GM12878 (cell line): Measurements from ENCODE around the gene PLA2G4E. TPM values are rescaled to one million over a fixed set of nuclear protein-coding genes. Genes with fewer than 3 reads are reported as not detected.

Experiments used
- ATAC-seq: fragments of 200-7000 bp; cut with Tn5 transposase; 3 replicates; pipeline ENCODE4 v1.9.1; 2020; ENCODE audit warnings: mild to moderate bottlenecking, moderate library complexity
- BruUV-seq: library from RNA; stranded (reverse); fragments of 400-500 nt; replicated peaks from 2 replicates; lab custom pipeline; 2021; lab: Mats Ljungman, UMichigan
- CTCF ChIA-PET: fragments of 300-600 bp; sonication (Branson Sonifier 250); formaldehyde crosslinking; extraction: SDS; loops from one replicate; lab custom pipeline; 2021; ENCODE audit warnings: inconsistent platforms; lab: Yijun Ruan, JAX
- POLR2A ChIA-PET: fragments of 350-600 bp; formaldehyde crosslinking; extraction: SDS; loops from one replicate; lab custom pipeline; 2021; ENCODE audit warnings: inconsistent platforms; lab: Charles Lee
- RAD21 ChIA-PET: fragments of 300-600 bp; sonication (Branson Sonifier 250); formaldehyde crosslinking; loops from one replicate; lab custom pipeline; 2023; ENCODE audit warnings: antibody characterized with exemption; ENCODE audit not compliant: unreplicated experiment; lab: Charles Lee
- SMC1A ChIA-PET: fragments of 300-600 bp; sonication (Branson Sonifier 250); formaldehyde crosslinking; loops from one replicate; lab custom pipeline; 2023; ENCODE audit not compliant: unreplicated experiment, uncharacterized antibody; lab: Charles Lee
- DNase-seq: peaks from one replicate; pipeline ENCODE4 v3.0.0-alpha.2; 2011; ENCODE audit warnings: low read depth, low spot score
- FAIRE-seq: peaks from 3 replicates; lab custom pipeline; 2011; peaks lifted over from hg19 to GRCh38; lab: Jason Lieb, UNC
- H2AFZ ChIP-seq: 2 replicates; pipeline ENCODE4 v1.6.0; 2011; ENCODE audit warnings: low read depth, low read length, control low read depth; ENCODE audit not compliant: control insufficient read depth
- H3K27ac ChIP-seq: 2 replicates; pipeline ENCODE4 v1.5.1; 2011; ENCODE audit warnings: control low read depth; ENCODE audit not compliant: control insufficient read depth, insufficient read depth
- H3K27me3 ChIP-seq, 2 experiments: replicated peaks in 1 of 2; 2 replicates each; pipeline versions ENCODE4 v1.6.0 to v1.6.1; 2011; ENCODE audit warnings: low read length in 1 of 2; ENCODE audit not compliant: control insufficient read depth in 2 of 2, insufficient read depth in 2 of 2
- H3K36me3 ChIP-seq, 2 experiments: 2 replicates each; pipeline ENCODE4 v1.5.1; 2011; ENCODE audit warnings: low read length in 1 of 2; ENCODE audit not compliant: control insufficient read depth in 2 of 2, insufficient read depth in 2 of 2
- H3K4me1 ChIP-seq: 2 replicates; pipeline ENCODE4 v1.6.1; 2011; ENCODE audit warnings: mild to moderate bottlenecking, low read length, moderate library complexity, mixed read lengths; ENCODE audit not compliant: control insufficient read depth, insufficient read depth
- H3K4me2 ChIP-seq: 2 replicates; pipeline ENCODE4 v1.6.0; 2011; ENCODE audit warnings: control low read depth; ENCODE audit not compliant: control insufficient read depth, insufficient read depth
- H3K4me3 ChIP-seq: fragments of 200-600 bp; sonication (generic); 2 replicates; pipeline ENCODE4 v1.5.1; 2016
- H3K79me2 ChIP-seq: 2 replicates; pipeline ENCODE4 v1.6.0; 2011; ENCODE audit warnings: low read length; ENCODE audit not compliant: control insufficient read depth, insufficient read depth
- H3K9ac ChIP-seq: 2 replicates; pipeline ENCODE4 v1.8.0; 2011; ENCODE audit warnings: low read length, control low read depth, mixed read lengths; ENCODE audit not compliant: control insufficient read depth, insufficient read depth
- H3K9me3 ChIP-seq: replicated peaks from 3 replicates; pipeline ENCODE4 v1.5.1; 2011; ENCODE audit warnings: mild to moderate bottlenecking, low read length; ENCODE audit not compliant: control insufficient read depth, insufficient read depth
- H4K20me1 ChIP-seq: 2 replicates; pipeline ENCODE4 v1.6.0; 2011; ENCODE audit not compliant: control insufficient read depth, insufficient read depth
- HDAC2 ChIP-seq: fragments of 200-600 bp; sonication (generic); IDR thresholded peaks from 2 replicates; pipeline ENCODE4 v1.6.1; 2017
- JUNB ChIP-seq: IDR thresholded peaks from 2 replicates; pipeline ENCODE4 v1.6.1; 2016; ENCODE audit warnings: antibody characterized with exemption, mild to moderate bottlenecking
- NBN ChIP-seq: fragments of 450-650 bp; IDR thresholded peaks from 2 replicates; pipeline ENCODE4 v1.6.1; 2016
- PAX5 ChIP-seq: IDR thresholded peaks from 2 replicates; pipeline ENCODE4 v1.6.1; 2011; ENCODE audit warnings: low read depth, low read length, borderline replicate concordance
- TBL1XR1 ChIP-seq: IDR thresholded peaks from 2 replicates; pipeline ENCODE4 v1.6.1; 2012; ENCODE audit warnings: low read depth, low read length, improper control_type of control experiment
- ZNF24 ChIP-seq: fragments of 450-650 bp; IDR thresholded peaks from 2 replicates; pipeline ENCODE4 v1.6.1; 2017; ENCODE audit warnings: antibody characterized with exemption, mild to moderate bottlenecking
- whole genome bisulfite sequencing: methylation state at CpG from one replicate; pipeline ENCODE4 v1.1.6; 2016; ENCODE audit warnings: low lambda C conversion rate; ENCODE audit not compliant: insufficient replicate concordance, insufficient coverage; ENCODE audit errors: missing lambda C conversion rate; 5-methylcytosine and 5-hydroxymethylcytosine counted together
- in situ Hi-C: fragments of 300-500 bp; cut with MboI; formaldehyde crosslinking; loops from 9 replicates; pipeline ENCODE4 v1.14.3; 2018; ENCODE audit warnings: mixed read lengths
- intact Hi-C: fragments of 100-400 bp; cut with micrococcal nuclease; formaldehyde crosslinking; loops from one replicate; pipeline ENCODE4 v1.14.2; 2022; ENCODE audit not compliant: unreplicated experiment
- polyA plus RNA-seq, 11 experiments: library from polyadenylated mRNA; depleted of rRNA in 4 of 11; unstranded in 6 of 11; stranded (reverse) in 5 of 11; fragments of >200 nt; fragmentation: Nextera tagmentation in 4 of 11; fragmentation: Illumina TruSeq in 1 of 11; extraction: Ambion mirVana in 4 of 11; extraction: Trizol in 1 of 11; gene quantifications; 1 replicate in 1 of 11; 2 replicates in 10 of 11; pipeline versions ENCODE4 v1.2.1 to v1.2.3, GENCODE V29; 2011 to 2016; ENCODE audit warnings: inconsistent platforms in 2 of 11, missing spikeins in 2 of 11, low read depth in 1 of 11
- total RNA-seq, 4 experiments: library from RNA; depleted of rRNA in 3 of 4; stranded (reverse); fragments of >200 nt in 3 of 4; fragmentation: Illumina TruSeq in 1 of 4; extraction: Trizol in 1 of 4; gene quantifications; 2 replicates each; pipeline versions ENCODE4 v1.2.1 to v1.2.3, GENCODE V29; 2013 to 2021
- TF ChIP-seq, protein P1 (sequence below): fragments of 450-650 bp; IDR thresholded peaks from 2 replicates; pipeline ENCODE4 v1.6.1; 2017; ENCODE audit warnings: mild to moderate bottlenecking, moderate library complexity
- TF ChIP-seq, protein P2 (sequence below): fragments of 450-650 bp; IDR thresholded peaks from 2 replicates; pipeline ENCODE4 v1.6.1; 2018; ENCODE audit warnings: borderline replicate concordance, mild to moderate bottlenecking; ENCODE audit not compliant: partially characterized antibody
- TF ChIP-seq, protein P3 (sequence below): fragments of 150-350 bp; IDR thresholded peaks from 2 replicates; pipeline ENCODE4 v1.6.1; 2016; ENCODE audit warnings: low read depth, low read length
- TF ChIP-seq, protein P4 (sequence below), 3 experiments: IDR thresholded peaks in 2 of 3; conservative IDR thresholded peaks in 1 of 3; 2 replicates each; pipeline ENCODE4 v1.5.1; 2011; ENCODE audit warnings: low read depth in 3 of 3, low read length in 3 of 3, mild to moderate bottlenecking in 3 of 3, control low read depth in 2 of 3, moderate library complexity in 2 of 3, inconsistent platforms in 1 of 3, mixed read lengths in 1 of 3; ENCODE audit not compliant: control insufficient read depth in 2 of 3, insufficient read depth in 1 of 3; ENCODE audit errors: extremely low read depth in 1 of 3

The PLA2G4E gene
- total and polyA plus RNA-seq, 10 of the 15 experiments (the other 5 are each of a cell fraction or from before 2014, with no cell fraction given) = 0.05 to 0.32 (median 0.06) TPM; not detected in 5

DNA sequence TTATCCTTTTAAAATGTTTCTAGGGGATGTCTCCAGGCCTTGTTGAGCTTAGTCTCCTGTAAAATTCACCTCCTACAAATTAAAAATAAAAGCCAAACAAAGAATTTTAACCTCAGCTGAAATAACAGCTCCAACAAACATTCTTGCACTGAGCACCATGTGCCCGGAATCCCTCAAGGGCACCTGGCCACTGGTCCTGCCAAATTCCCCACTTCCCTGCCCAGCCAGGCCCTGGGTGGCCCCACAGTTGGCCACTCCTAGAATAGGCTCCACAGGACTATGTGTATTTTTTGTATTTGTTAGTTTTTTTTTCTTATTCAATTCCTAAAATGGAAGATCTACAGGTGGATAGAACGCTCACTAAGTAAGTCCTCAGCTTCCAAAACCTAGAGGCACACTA, 33.1 kb upstream of the PLA2G4E start (continued):
- TF ChIP-seq, protein P1, sequence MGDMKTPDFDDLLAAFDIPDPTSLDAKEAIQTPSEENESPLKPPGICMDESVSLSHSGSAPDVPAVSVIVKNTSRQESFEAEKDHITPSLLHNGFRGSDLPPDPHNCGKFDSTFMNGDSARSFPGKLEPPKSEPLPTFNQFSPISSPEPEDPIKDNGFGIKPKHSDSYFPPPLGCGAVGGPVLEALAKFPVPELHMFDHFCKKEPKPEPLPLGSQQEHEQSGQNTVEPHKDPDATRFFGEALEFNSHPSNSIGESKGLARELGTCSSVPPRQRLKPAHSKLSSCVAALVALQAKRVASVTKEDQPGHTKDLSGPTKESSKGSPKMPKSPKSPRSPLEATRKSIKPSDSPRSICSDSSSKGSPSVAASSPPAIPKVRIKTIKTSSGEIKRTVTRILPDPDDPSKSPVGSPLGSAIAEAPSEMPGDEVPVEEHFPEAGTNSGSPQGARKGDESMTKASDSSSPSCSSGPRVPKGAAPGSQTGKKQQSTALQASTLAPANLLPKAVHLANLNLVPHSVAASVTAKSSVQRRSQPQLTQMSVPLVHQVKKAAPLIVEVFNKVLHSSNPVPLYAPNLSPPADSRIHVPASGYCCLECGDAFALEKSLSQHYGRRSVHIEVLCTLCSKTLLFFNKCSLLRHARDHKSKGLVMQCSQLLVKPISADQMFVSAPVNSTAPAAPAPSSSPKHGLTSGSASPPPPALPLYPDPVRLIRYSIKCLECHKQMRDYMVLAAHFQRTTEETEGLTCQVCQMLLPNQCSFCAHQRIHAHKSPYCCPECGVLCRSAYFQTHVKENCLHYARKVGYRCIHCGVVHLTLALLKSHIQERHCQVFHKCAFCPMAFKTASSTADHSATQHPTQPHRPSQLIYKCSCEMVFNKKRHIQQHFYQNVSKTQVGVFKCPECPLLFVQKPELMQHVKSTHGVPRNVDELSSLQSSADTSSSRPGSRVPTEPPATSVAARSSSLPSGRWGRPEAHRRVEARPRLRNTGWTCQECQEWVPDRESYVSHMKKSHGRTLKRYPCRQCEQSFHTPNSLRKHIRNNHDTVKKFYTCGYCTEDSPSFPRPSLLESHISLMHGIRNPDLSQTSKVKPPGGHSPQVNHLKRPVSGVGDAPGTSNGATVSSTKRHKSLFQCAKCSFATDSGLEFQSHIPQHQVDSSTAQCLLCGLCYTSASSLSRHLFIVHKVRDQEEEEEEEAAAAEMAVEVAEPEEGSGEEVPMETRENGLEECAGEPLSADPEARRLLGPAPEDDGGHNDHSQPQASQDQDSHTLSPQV = no peak

DNA sequence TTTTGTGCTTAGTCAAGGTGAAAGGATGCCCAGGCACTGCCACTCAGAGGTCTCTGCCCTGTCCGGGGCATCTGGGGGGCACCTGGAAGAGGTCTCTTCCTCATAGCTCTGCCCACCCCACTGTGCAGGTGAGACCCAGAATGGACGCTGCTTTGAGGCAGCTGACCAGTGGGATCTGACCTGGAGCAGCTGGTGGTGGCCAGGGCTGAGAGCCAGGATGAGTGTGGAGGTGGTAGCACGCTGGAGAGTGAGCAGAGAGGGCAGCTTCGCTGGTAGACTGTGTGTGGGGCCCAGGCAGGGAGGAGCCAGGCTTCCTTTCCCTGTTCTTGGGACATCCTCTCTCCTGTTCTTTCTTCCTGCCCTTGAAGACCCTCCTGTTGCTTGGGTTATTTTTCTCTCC, 32.2 kb upstream of the PLA2G4E start:
- H3K27me3 ChIP-seq = peaks cover 0 to 4% of the 10 kb centered on the region in 2 experiments; a peak in 2 of 4 replicates
- ChIA-PET SMC1A (interaction anchor here (0.7 to 6.3 kb wide), 4 partner anchors 16 to 252 kb away, joined by 3 to 49 read pairs (median 4); no protein-coding TSS in a partner anchor), CTCF (interaction anchor here (0.7 to 6.7 kb wide), 5 partner anchors 8 to 260 kb away, joined by 3 to 137 read pairs (median 4); no protein-coding TSS in a partner anchor), RAD21 (interaction anchor here (1.0 kb wide), 1 partner anchor 63 kb away, joined by 6 read pairs; no protein-coding TSS in a partner anchor), POLR2A (interaction anchor here (0.7 kb wide), 1 partner anchor 39 kb away, joined by 5 read pairs; no protein-coding TSS in a partner anchor)
- no peaks in the 10 kb centered on the region for H3K79me2 ChIP-seq
- FAIRE-seq (no peak), DNase-seq (no peak), ATAC-seq (no peak)
- H2AFZ ChIP-seq = no peak overlapping the region
- H3K27ac ChIP-seq = no peak overlapping the region
- H4K20me1 ChIP-seq = no peaks in the 10 kb centered on the region; the same call in 1 of the 2 replicates
- H3K4me1 ChIP-seq = peaks cover 4% of the 10 kb centered on the region; the same call in 1 of the 2 replicates
- intact Hi-C loops = no loop called here
- WGBS = 43% methylated on average over 4 of the region's 4 CpGs
- no peak overlapping the region for H3K4me2 ChIP-seq
- H3K36me3 ChIP-seq = no peaks in the 10 kb centered on the region
- H3K9ac ChIP-seq = no peak overlapping the region
- no peaks in the 10 kb centered on the region for H3K9me3 ChIP-seq
- no TSS peak for BruUV-seq
- H3K4me3 ChIP-seq = no peak overlapping the region
- in situ Hi-C loops = no loop called here
- no peak for TF ChIP-seq NBN
- no peak for TF ChIP-seq JUNB
- TF ChIP-seq ZNF24 = no peak
- no peak for TF ChIP-seq TBL1XR1
- TF ChIP-seq HDAC2 = no peak
- TF ChIP-seq, protein P2, sequence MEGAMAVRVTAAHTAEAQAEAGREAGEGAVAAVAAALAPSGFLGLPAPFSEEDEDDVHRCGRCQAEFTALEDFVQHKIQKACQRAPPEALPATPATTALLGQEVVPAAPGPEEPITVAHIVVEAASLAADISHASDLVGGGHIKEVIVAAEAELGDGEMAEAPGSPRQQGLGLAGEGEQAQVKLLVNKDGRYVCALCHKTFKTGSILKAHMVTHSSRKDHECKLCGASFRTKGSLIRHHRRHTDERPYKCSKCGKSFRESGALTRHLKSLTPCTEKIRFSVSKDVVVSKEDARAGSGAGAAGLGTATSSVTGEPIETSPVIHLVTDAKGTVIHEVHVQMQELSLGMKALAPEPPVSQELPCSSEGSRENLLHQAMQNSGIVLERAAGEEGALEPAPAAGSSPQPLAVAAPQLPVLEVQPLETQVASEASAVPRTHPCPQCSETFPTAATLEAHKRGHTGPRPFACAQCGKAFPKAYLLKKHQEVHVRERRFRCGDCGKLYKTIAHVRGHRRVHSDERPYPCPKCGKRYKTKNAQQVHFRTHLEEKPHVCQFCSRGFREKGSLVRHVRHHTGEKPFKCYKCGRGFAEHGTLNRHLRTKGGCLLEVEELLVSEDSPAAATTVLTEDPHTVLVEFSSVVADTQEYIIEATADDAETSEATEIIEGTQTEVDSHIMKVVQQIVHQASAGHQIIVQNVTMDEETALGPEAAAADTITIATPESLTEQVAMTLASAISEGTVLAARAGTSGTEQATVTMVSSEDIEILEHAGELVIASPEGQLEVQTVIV = no peak
- TF ChIP-seq, protein P3, sequence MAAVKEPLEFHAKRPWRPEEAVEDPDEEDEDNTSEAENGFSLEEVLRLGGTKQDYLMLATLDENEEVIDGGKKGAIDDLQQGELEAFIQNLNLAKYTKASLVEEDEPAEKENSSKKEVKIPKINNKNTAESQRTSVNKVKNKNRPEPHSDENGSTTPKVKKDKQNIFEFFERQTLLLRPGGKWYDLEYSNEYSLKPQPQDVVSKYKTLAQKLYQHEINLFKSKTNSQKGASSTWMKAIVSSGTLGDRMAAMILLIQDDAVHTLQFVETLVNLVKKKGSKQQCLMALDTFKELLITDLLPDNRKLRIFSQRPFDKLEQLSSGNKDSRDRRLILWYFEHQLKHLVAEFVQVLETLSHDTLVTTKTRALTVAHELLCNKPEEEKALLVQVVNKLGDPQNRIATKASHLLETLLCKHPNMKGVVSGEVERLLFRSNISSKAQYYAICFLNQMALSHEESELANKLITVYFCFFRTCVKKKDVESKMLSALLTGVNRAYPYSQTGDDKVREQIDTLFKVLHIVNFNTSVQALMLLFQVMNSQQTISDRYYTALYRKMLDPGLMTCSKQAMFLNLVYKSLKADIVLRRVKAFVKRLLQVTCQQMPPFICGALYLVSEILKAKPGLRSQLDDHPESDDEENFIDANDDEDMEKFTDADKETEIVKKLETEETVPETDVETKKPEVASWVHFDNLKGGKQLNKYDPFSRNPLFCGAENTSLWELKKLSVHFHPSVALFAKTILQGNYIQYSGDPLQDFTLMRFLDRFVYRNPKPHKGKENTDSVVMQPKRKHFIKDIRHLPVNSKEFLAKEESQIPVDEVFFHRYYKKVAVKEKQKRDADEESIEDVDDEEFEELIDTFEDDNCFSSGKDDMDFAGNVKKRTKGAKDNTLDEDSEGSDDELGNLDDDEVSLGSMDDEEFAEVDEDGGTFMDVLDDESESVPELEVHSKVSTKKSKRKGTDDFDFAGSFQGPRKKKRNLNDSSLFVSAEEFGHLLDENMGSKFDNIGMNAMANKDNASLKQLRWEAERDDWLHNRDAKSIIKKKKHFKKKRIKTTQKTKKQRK = no peak
- TF ChIP-seq PAX5 = no peak
- TF ChIP-seq, protein P4, sequence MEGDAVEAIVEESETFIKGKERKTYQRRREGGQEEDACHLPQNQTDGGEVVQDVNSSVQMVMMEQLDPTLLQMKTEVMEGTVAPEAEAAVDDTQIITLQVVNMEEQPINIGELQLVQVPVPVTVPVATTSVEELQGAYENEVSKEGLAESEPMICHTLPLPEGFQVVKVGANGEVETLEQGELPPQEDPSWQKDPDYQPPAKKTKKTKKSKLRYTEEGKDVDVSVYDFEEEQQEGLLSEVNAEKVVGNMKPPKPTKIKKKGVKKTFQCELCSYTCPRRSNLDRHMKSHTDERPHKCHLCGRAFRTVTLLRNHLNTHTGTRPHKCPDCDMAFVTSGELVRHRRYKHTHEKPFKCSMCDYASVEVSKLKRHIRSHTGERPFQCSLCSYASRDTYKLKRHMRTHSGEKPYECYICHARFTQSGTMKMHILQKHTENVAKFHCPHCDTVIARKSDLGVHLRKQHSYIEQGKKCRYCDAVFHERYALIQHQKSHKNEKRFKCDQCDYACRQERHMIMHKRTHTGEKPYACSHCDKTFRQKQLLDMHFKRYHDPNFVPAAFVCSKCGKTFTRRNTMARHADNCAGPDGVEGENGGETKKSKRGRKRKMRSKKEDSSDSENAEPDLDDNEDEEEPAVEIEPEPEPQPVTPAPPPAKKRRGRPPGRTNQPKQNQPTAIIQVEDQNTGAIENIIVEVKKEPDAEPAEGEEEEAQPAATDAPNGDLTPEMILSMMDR (IDR thresholded peaks at IDR 0.05 in 2 of 3, conservative IDR thresholded peaks at IDR 0.05 in 1 of 3; ENCODE audit: control insufficient read depth in 2 of 3, extremely low read depth in 1 of 3, insufficient read depth in 1 of 3, low read depth in 3 of 3, low read length in 3 of 3) = no peak
